ENCODE results near the gene LGALSL.

Gene LGALSL

DNA sequence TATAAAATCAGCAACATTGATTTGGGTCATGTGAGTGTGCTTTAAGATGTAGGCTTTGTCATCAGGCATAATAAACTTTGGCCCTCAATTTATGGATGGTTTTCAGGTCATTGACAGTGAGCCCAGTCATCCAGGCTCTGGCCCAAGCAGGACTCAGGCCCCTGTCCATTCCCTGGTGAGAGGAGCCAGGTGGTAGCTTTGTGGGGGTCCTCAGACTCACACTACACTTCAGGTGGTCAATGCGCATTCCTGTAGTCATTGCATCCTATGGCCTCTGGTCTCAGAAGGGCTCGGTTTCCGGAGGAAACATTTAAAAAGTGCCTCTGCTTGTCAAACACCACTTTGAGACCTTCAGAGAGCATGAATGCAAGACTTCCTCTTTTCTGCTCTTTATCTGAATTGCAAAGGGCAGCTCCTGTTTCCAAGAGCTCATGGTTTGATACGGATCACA, 20.2 kb downstream of the LGALSL start:
- TF ChIP-seq, protein P1, sequence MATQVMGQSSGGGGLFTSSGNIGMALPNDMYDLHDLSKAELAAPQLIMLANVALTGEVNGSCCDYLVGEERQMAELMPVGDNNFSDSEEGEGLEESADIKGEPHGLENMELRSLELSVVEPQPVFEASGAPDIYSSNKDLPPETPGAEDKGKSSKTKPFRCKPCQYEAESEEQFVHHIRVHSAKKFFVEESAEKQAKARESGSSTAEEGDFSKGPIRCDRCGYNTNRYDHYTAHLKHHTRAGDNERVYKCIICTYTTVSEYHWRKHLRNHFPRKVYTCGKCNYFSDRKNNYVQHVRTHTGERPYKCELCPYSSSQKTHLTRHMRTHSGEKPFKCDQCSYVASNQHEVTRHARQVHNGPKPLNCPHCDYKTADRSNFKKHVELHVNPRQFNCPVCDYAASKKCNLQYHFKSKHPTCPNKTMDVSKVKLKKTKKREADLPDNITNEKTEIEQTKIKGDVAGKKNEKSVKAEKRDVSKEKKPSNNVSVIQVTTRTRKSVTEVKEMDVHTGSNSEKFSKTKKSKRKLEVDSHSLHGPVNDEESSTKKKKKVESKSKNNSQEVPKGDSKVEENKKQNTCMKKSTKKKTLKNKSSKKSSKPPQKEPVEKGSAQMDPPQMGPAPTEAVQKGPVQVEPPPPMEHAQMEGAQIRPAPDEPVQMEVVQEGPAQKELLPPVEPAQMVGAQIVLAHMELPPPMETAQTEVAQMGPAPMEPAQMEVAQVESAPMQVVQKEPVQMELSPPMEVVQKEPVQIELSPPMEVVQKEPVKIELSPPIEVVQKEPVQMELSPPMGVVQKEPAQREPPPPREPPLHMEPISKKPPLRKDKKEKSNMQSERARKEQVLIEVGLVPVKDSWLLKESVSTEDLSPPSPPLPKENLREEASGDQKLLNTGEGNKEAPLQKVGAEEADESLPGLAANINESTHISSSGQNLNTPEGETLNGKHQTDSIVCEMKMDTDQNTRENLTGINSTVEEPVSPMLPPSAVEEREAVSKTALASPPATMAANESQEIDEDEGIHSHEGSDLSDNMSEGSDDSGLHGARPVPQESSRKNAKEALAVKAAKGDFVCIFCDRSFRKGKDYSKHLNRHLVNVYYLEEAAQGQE (IDR thresholded peaks at IDR 0.05; ENCODE audit: low read depth), result no peak
- no peak for TF ChIP-seq TCF12 (IDR thresholded peaks at IDR 0.05; ENCODE audit: low read depth)
- no peak for TF ChIP-seq EGR1 (IDR thresholded peaks at IDR 0.05)
- TF ChIP-seq FOXM1 (IDR thresholded peaks at IDR 0.05; ENCODE audit: borderline replicate concordance, low read depth), result no peak
- no peak for TF ChIP-seq CREB1 (IDR thresholded peaks at IDR 0.05; ENCODE audit: low read depth)
- TF ChIP-seq, protein P2, sequence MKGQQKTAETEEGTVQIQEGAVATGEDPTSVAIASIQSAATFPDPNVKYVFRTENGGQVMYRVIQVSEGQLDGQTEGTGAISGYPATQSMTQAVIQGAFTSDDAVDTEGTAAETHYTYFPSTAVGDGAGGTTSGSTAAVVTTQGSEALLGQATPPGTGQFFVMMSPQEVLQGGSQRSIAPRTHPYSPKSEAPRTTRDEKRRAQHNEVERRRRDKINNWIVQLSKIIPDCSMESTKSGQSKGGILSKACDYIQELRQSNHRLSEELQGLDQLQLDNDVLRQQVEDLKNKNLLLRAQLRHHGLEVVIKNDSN (IDR thresholded peaks at IDR 0.05), result no peak
- TF ChIP-seq YY1 (IDR thresholded peaks at IDR 0.05; ENCODE audit: low read depth), result no peak
- TF ChIP-seq RAD21 (IDR thresholded peaks at IDR 0.05; ENCODE audit: low read depth), result no peak
- TF ChIP-seq, protein P3, sequence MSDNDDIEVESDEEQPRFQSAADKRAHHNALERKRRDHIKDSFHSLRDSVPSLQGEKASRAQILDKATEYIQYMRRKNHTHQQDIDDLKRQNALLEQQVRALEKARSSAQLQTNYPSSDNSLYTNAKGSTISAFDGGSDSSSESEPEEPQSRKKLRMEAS (IDR thresholded peaks at IDR 0.05), result no peak
- TF ChIP-seq ZBTB7A (IDR thresholded peaks at IDR 0.05; ENCODE audit: low read depth), result no peak
- TF ChIP-seq NFIC (IDR thresholded peaks at IDR 0.05), result no peak
- no peak for TF ChIP-seq EP300 (IDR thresholded peaks at IDR 0.05; ENCODE audit: borderline replicate concordance)
- no peak for TF ChIP-seq CEBPB (IDR thresholded peaks at IDR 0.05)
- TF ChIP-seq TAF1 (IDR thresholded peaks at IDR 0.05; ENCODE audit: low read depth), result no peak
- TF ChIP-seq TEAD4 (IDR thresholded peaks at IDR 0.05), result no peak

DNA sequence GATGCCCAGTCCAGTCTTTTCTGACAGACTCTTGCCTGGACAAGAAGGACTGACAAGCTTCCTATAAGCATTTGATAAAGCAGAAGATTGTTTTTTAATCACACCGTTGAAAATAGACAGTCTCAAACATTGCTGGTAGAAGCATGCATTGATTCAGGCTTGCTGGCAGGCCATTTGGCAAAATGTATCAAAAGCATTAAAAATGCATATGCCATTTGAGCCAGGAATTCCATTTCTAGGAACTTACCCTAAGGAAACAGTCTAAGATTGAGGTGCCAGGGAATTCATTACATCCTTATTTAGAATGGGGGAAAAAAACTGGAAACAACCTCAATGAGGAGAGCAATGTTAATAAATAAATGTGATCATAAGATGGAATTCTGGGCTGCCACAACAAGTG, 20.7 kb downstream of the LGALSL start:
- TF ChIP-seq NFIC (IDR thresholded peaks at IDR 0.05) (no peak), TEAD4 (IDR thresholded peaks at IDR 0.05) (no peak), TCF12 (IDR thresholded peaks at IDR 0.05; ENCODE audit: low read depth) (no peak), TAF1 (IDR thresholded peaks at IDR 0.05; ENCODE audit: low read depth) (no peak), YY1 (IDR thresholded peaks at IDR 0.05; ENCODE audit: low read depth) (no peak), RAD21 (IDR thresholded peaks at IDR 0.05; ENCODE audit: low read depth) (no peak), CEBPB (IDR thresholded peaks at IDR 0.05) (no peak), EGR1 (IDR thresholded peaks at IDR 0.05) (no peak)
- TF ChIP-seq, protein P2 (IDR thresholded peaks at IDR 0.05), result no peak
- TF ChIP-seq, protein P1 (IDR thresholded peaks at IDR 0.05; ENCODE audit: low read depth), result no peak
- TF ChIP-seq, protein P3 (IDR thresholded peaks at IDR 0.05), result no peak

DNA sequence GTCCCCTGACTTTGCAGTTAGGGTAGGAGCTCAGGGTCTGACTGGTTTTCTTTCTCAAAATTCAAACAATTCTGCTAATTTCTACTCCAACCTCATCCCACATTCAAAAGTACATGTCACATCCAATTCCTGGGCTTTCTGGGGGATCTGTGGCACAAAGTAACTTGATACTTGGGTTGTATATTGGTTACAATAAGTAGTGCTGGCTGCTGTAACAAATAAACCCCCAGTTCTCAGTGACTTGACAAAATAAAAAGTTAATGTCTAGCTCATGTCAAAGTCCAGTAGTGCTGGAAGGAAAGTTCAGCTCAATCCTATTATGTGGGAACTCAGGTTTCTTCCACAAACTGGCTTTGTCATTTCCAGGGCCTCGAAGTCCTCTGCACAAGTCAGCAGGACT, 23.1 kb downstream of the LGALSL start:
- TF ChIP-seq FOXM1 (IDR thresholded peaks at IDR 0.05; ENCODE audit: borderline replicate concordance, low read depth) (no peak), ZBTB7A (IDR thresholded peaks at IDR 0.05; ENCODE audit: low read depth) (no peak), CEBPB (IDR thresholded peaks at IDR 0.05) (no peak), TCF12 (IDR thresholded peaks at IDR 0.05; ENCODE audit: low read depth) (no peak), TEAD4 (IDR thresholded peaks at IDR 0.05) (no peak), NFIC (IDR thresholded peaks at IDR 0.05) (no peak)
- TF ChIP-seq, protein P3 (IDR thresholded peaks at IDR 0.05), result no peak

DNA sequence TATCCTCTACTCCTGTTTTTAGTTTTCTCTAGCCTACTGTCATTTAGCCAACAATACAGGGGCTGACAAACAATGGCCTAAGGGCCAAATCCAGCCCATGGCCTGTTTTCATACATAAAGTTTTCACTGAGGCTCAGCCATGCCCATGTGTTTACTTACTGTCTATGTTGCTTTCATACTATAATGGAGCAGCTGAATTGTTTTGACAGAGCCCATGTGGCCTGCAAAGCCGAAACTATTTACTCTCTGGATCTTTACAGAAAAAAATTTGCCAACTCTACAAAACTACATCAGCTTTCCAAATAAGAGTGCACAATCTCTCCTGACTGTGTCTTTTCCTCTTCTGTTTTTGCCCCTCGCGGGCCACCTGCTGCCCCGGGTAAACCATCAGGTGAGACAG, 24.0 kb downstream of the LGALSL start:
- TF ChIP-seq YY1 (IDR thresholded peaks at IDR 0.05; ENCODE audit: low read depth) (no peak), EGR1 (IDR thresholded peaks at IDR 0.05) (no peak), RAD21 (IDR thresholded peaks at IDR 0.05; ENCODE audit: low read depth) (no peak), NFIC (IDR thresholded peaks at IDR 0.05) (no peak), TCF12 (IDR thresholded peaks at IDR 0.05; ENCODE audit: low read depth) (no peak), FOXM1 (IDR thresholded peaks at IDR 0.05; ENCODE audit: borderline replicate concordance, low read depth) (no peak), TAF1 (IDR thresholded peaks at IDR 0.05; ENCODE audit: low read depth) (no peak), EP300 (IDR thresholded peaks at IDR 0.05; ENCODE audit: borderline replicate concordance) (no peak), CREB1 (IDR thresholded peaks at IDR 0.05; ENCODE audit: low read depth) (no peak), CEBPB (IDR thresholded peaks at IDR 0.05) (no peak), ZBTB7A (IDR thresholded peaks at IDR 0.05; ENCODE audit: low read depth) (no peak), TEAD4 (IDR thresholded peaks at IDR 0.05) (no peak)
- TF ChIP-seq, protein P2 (IDR thresholded peaks at IDR 0.05), result no peak
- TF ChIP-seq, protein P3 (IDR thresholded peaks at IDR 0.05), result no peak
- TF ChIP-seq, protein P1 (IDR thresholded peaks at IDR 0.05; ENCODE audit: low read depth), result no peak

All from Ishikawa (cell line).